Caco-2 (cell line): Measurements from ENCODE around the gene CEP126. TPM values are rescaled to one million over a fixed set of nuclear protein-coding genes. Genes with fewer than 3 reads are reported as not detected.

Source experiments
- BruUV-seq: library from RNA; stranded (reverse); fragments of 400-500 nt; replicated peaks from 2 replicates; lab custom pipeline; 2021; lab: Mats Ljungman, UMichigan
- CTCF ChIA-PET: fragments of 300-600 bp; sonication (Branson Sonifier 250); formaldehyde crosslinking; loops from one replicate; lab custom pipeline; 2022; ENCODE audit warnings: antibody characterized with exemption; lab: Charles Lee
- POLR2A ChIA-PET: fragments of 300-600 bp; sonication (Branson Sonifier 250); formaldehyde crosslinking; loops from one replicate; lab custom pipeline; 2022; ENCODE audit warnings: antibody characterized with exemption; lab: Charles Lee
- DNase-seq, 2 experiments: peaks; one replicate each; pipeline versions ENCODE4 v3.0.0 to v3.0.0-alpha.2; 2020 to 2022
- H3K27me3 ChIP-seq: replicated peaks from 2 replicates; pipeline ENCODE4 v1.6.0; 2011; ENCODE audit warnings: low read length; ENCODE audit not compliant: control insufficient read depth, insufficient read depth
- H3K36me3 ChIP-seq: 2 replicates; pipeline ENCODE4 v1.5.1; 2011; ENCODE audit warnings: low read length; ENCODE audit not compliant: control insufficient read depth, insufficient read depth
- H3K4me1 ChIP-seq: fragments of 250-450 bp; sonication (Bioruptor Pico); 2 replicates; pipeline ENCODE4 v1.5.1; 2020; ENCODE audit warnings: mild to moderate bottlenecking
- H3K4me3 ChIP-seq: 2 replicates; pipeline ENCODE4 v1.5.1; 2011; ENCODE audit warnings: low read depth, mild to moderate bottlenecking, control low read depth, low read length
- H3K9me3 ChIP-seq: fragments of 250-450 bp; sonication (Bioruptor Pico); 2 replicates; pipeline ENCODE4 v1.5.1; 2020; ENCODE audit warnings: mild to moderate bottlenecking, moderate library complexity
- H3K27ac Mint-ChIP-seq: one replicate; pipeline ENCODE4 v1.8.0; 2022; ENCODE audit warnings: mixed read lengths; ENCODE audit not compliant: unreplicated experiment
- H3K27me3 Mint-ChIP-seq: one replicate; pipeline ENCODE4 v1.8.0; 2022; ENCODE audit warnings: mixed read lengths; ENCODE audit not compliant: insufficient read depth, unreplicated experiment
- H3K36me3 Mint-ChIP-seq: one replicate; pipeline ENCODE4 v1.8.0; 2022; ENCODE audit warnings: mild to moderate bottlenecking, mixed read lengths; ENCODE audit not compliant: insufficient read depth, unreplicated experiment
- H3K4me1 Mint-ChIP-seq: one replicate; pipeline ENCODE4 v1.8.0; 2022; ENCODE audit warnings: low read depth, mixed read lengths; ENCODE audit not compliant: unreplicated experiment
- H3K4me3 Mint-ChIP-seq: one replicate; pipeline ENCODE4 v1.8.0; 2022; ENCODE audit warnings: mild to moderate bottlenecking, moderate library complexity, mixed read lengths; ENCODE audit not compliant: unreplicated experiment
- H3K9me3 Mint-ChIP-seq: one replicate; pipeline ENCODE4 v1.8.0; 2022; ENCODE audit warnings: mixed read lengths; ENCODE audit not compliant: unreplicated experiment
- intact Hi-C: fragments of 100-400 bp; cut with micrococcal nuclease; formaldehyde crosslinking; loops from one replicate; pipeline ENCODE4 v1.10.0; 2022; ENCODE audit not compliant: unreplicated experiment
- total RNA-seq: library from RNA; stranded (reverse); gene quantifications from 2 replicates; pipeline ENCODE4 v1.2.3, GENCODE V29; 2022
- TF ChIP-seq, protein P1 (sequence below), 2 experiments: fragments of 200-600 bp in 1 of 2; IDR thresholded peaks; 1 replicate in 1 of 2; 2 replicates in 1 of 2; pipeline versions ENCODE4 v1.5.1 to v1.8.0; 2011 to 2022; ENCODE audit warnings: antibody characterized with exemption in 1 of 2, control low read depth in 1 of 2, inconsistent platforms in 1 of 2, low read depth in 1 of 2, low read length in 1 of 2, mild to moderate bottlenecking in 1 of 2, moderate library complexity in 1 of 2; ENCODE audit not compliant: insufficient read depth in 1 of 2, severe bottlenecking in 1 of 2, unreplicated experiment in 1 of 2

CEP126 gene
- total RNA-seq, 1 experiment from 2014 or later = 4.3 TPM

DNA sequence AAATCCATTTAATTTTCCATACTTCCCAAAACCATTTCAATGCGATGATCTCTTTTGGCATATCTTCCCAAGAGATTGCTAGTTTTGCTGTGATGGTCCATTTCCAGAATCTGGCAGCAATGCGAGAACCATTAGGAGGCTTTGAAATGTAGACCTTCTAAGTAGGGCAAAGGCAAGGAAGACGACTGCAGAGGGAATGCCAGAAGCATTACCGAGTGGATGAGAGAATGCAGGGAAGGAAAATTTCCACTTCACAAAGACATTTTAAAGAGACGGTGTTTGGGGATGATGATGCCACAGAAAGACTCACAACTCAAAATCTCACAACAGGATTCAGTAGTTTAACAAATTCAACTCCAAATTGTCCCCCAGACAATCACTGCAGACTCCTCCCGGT is 471 bp upstream of the CEP126 start:
- H3K9me3 ChIP-seq = no peaks in the 10 kb centered on the region
- intact Hi-C loops = loop anchor here (2.0 to 5.0 kb wide), 5 partner anchors 20 to 753 kb away; partner anchors contain the start of gene YAP1
- ChIA-PET POLR2A (interaction anchor here (1.0 to 1.2 kb wide), 3 partner anchors 48 to 93 kb away, joined by 3 to 17 read pairs (median 12); no protein-coding TSS in a partner anchor), CTCF (interaction anchor here (0.6 to 2.1 kb wide), 21 partner anchors 15 to 485 kb away, joined by 3 to 85 read pairs (median 4); no protein-coding TSS in a partner anchor)
- Mint-ChIP-seq H3K36me3 (peaks cover 10% of the 10 kb centered on the region), H3K4me1 (peaks cover 41% of the 10 kb centered on the region), H3K9me3 (no peaks in the 10 kb centered on the region), H3K27ac (peak overlapping the region; percentile 94), H3K27me3 (no peaks in the 10 kb centered on the region), H3K4me3 (peak overlapping the region; percentile 92)
- TF ChIP-seq, protein P1, sequence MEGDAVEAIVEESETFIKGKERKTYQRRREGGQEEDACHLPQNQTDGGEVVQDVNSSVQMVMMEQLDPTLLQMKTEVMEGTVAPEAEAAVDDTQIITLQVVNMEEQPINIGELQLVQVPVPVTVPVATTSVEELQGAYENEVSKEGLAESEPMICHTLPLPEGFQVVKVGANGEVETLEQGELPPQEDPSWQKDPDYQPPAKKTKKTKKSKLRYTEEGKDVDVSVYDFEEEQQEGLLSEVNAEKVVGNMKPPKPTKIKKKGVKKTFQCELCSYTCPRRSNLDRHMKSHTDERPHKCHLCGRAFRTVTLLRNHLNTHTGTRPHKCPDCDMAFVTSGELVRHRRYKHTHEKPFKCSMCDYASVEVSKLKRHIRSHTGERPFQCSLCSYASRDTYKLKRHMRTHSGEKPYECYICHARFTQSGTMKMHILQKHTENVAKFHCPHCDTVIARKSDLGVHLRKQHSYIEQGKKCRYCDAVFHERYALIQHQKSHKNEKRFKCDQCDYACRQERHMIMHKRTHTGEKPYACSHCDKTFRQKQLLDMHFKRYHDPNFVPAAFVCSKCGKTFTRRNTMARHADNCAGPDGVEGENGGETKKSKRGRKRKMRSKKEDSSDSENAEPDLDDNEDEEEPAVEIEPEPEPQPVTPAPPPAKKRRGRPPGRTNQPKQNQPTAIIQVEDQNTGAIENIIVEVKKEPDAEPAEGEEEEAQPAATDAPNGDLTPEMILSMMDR (IDR thresholded peaks at IDR 0.05; ENCODE audit: insufficient read depth in 1 of 2, low read depth in 1 of 2, low read length in 1 of 2, severe bottlenecking in 1 of 2, unreplicated experiment in 1 of 2) = no peak
- BruUV-seq = no TSS peak
- peaks cover 31% of the 10 kb centered on the region for H3K4me1 ChIP-seq
- H3K36me3 ChIP-seq = no peaks in the 10 kb centered on the region
- H3K27me3 ChIP-seq = no peaks in the 10 kb centered on the region
- no peak for DNase-seq
- H3K4me3 ChIP-seq = peak overlapping the region; percentile 66

GRCh38 chr11:101915791-101916291 is 1.0 kb downstream of the CEP126 start:
- H3K4me1 ChIP-seq = peaks cover 31% of the 10 kb centered on the region
- H3K4me3 ChIP-seq = peak overlapping the region; percentile 66
- peak in 1 of 2 experiments; percentile 45 for DNase-seq
- Mint-ChIP-seq H3K4me1 (peaks cover 35% of the 10 kb centered on the region), H3K36me3 (peaks cover 10% of the 10 kb centered on the region), H3K27me3 (no peaks in the 10 kb centered on the region), H3K9me3 (no peaks in the 10 kb centered on the region), H3K27ac (peak overlapping the region; percentile 94), H3K4me3 (peak overlapping the region; percentile 92)
- TF ChIP-seq, protein P1 (IDR thresholded peaks at IDR 0.05; ENCODE audit: insufficient read depth in 1 of 2, low read depth in 1 of 2, low read length in 1 of 2, severe bottlenecking in 1 of 2, unreplicated experiment in 1 of 2) = no peak
- no peaks in the 10 kb centered on the region for H3K9me3 ChIP-seq
- H3K36me3 ChIP-seq = no peaks in the 10 kb centered on the region; the same call in 1 of the 2 replicates
- no peaks in the 10 kb centered on the region for H3K27me3 ChIP-seq
- BruUV-seq = no TSS peak
- POLR2A ChIA-PET = no interaction called here
- intact Hi-C loops = loop anchor here (1.0 to 5.0 kb wide), 9 partner anchors 19 to 445 kb away; partner anchors contain the start of gene YAP1
- CTCF ChIA-PET = interaction anchor here (0.8 to 1.9 kb wide), 4 partner anchors 55 to 92 kb away, joined by 3 to 85 read pairs (median 27); no protein-coding TSS in a partner anchor

DNA sequence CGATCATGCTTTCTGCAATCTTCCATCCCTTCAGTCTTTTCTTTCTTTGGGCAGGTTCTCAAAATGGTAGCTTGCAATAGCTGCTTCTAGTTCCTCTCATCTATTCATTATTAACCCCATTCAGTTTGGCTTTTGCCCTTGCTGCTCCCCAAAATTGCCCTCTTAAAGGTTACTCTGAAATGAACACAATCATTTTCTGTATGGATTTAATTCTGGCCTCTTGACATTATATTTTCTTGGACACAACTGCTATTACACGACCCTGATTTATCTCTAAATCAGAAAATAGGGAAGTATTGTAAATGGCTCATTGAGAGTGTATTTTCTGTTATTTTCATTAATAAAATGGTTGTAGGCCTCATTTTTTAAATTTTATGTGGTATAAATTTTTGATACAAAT is 1.6 kb downstream of the CEP126 start, which contains the start of gene ANGPTL5:
TSS of gene ANGPTL5 (minus strand) at position 101 of the 400 bp plus-strand sequence. CDS start 8,613 bp downstream, outside the sequence.
- intact Hi-C loops = loop anchor here (5.0 kb wide), 1 partner anchor 36 kb away; no protein-coding TSS in a partner anchor
- BruUV-seq = no TSS peak
- H3K4me1 Mint-ChIP-seq = peaks cover 30% of the 10 kb centered on the region

More for the DNA sequence above, 1.6 kb downstream of the CEP126 start, which contains the start of gene ANGPTL5:
- TF ChIP-seq, protein P1 (IDR thresholded peaks at IDR 0.05; ENCODE audit: insufficient read depth in 1 of 2, low read depth in 1 of 2, low read length in 1 of 2, severe bottlenecking in 1 of 2, unreplicated experiment in 1 of 2) = no peak
- Mint-ChIP-seq H3K27me3 (no peaks in the 10 kb centered on the region), H3K36me3 (peaks cover 9% of the 10 kb centered on the region), H3K9me3 (no peaks in the 10 kb centered on the region), H3K27ac (peak within 1 kb of the TSS; percentile 94), H3K4me3 (peak within 1 kb of the TSS; percentile 92)
- Histone ChIP-seq H3K36me3 (no peaks in the 10 kb centered on the region; the same call in 1 of the 2 replicates), H3K9me3 (no peaks in the 10 kb centered on the region), H3K27me3 (no peaks in the 10 kb centered on the region), H3K4me3 (peak within 1 kb of the TSS; percentile 66), H3K4me1 (peaks cover 31% of the 10 kb centered on the region)
- CTCF ChIA-PET = interaction anchor here (0.6 to 0.9 kb wide), 3 partner anchors 56 to 349 kb away, joined by 3 to 5 read pairs (median 3); no protein-coding TSS in a partner anchor
- POLR2A ChIA-PET = no interaction called here
- DNase-seq = no peak
